Measurements from ENCODE around the gene ZNF580. TPM values are rescaled to one million over a fixed set of nuclear protein-coding genes. Genes with fewer than 3 reads are reported as not detected.

Gene ZNF580
- total and polyA plus RNA-seq, 11 donors = 8.2 to 41.5 (median 21.1) TPM

GRCh38 chr19:55605207-55605636 is 35.6 kb upstream of the ZNF580 start:
- ATAC-seq = peak; percentile 84 to 92 (median 86)
- H3K4me1 ChIP-seq = peaks cover 4 to 46% (median 31%) of the 10 kb centered on the region in 12 donors
- DNase-seq = peak; percentile 98 to 99 (median 99)
- peak overlapping the region; percentile 90 to 98 (median 96) for H3K27ac ChIP-seq
- peak overlapping the region; percentile 72 to 96 (median 83) for H3K4me3 ChIP-seq
- peak in 1 of 2 donors; percentile 53 for TF ChIP-seq POLR2A (IDR thresholded peaks at IDR 0.05)
- TF ChIP-seq CTCF (IDR thresholded peaks at IDR 0.05) = no peak
- peaks cover 0 to 24% (median 10%) of the 10 kb centered on the region in 9 donors for H3K36me3 ChIP-seq
- 0% methylated on average over 25 to 43 of the region's 43 CpGs for WGBS, 4 donors
- no peaks in the 10 kb centered on the region for H3K27me3 ChIP-seq
- intact Hi-C loops (cut with DNase I) = loop anchor here in 6 of 10 donors (2.0 to 10.0 kb wide), 5 partner anchors 28 to 460 kb away; partner anchors contain the start of genes BRSK1 (in 1 of the 6), HSPBP1 (in 1 of the 6) and TNNT1 (in 1 of the 6)
- no peaks in the 10 kb centered on the region for H3K9me3 ChIP-seq

- H3K27ac ChIP-seq = peak within 1 kb of the TSS; percentile 90 to 98 (median 96)
- DNase-seq (peak; percentile 72 to 77 (median 75)), ATAC-seq (peak; percentile 8 to 46 (median 38))
- TF ChIP-seq CTCF (IDR thresholded peaks at IDR 0.05) (peak; percentile 43 to 77 (median 64)), POLR2A (IDR thresholded peaks at IDR 0.05) (no peak)
- no peaks in the 10 kb centered on the region for H3K27me3 ChIP-seq
- H3K4me3 ChIP-seq = peak within 1 kb of the TSS; percentile 72 to 96 (median 83)
- 0 to 1% (median 0%) methylated on average over 22 to 44 of the region's 44 CpGs for WGBS, 4 donors
- intact Hi-C loops (cut with DNase I) = loop anchor here in 7 of 10 donors (1.0 to 10.0 kb wide), 7 partner anchors 17 to 461 kb away; partner anchors contain the start of genes BRSK1 (in 1 of the 7), HSPBP1 (in 1 of the 7) and TNNT1 (in 1 of the 7)
- H3K4me1 ChIP-seq = peaks cover 4 to 49% (median 32%) of the 10 kb centered on the region in 12 donors
- peaks cover 0 to 26% (median 13%) of the 10 kb centered on the region in 9 donors for H3K36me3 ChIP-seq
- no peaks in the 10 kb centered on the region for H3K9me3 ChIP-seq
Measured at GRCh38 chr19:55605637-55606470, 34.9 kb upstream of the ZNF580 start, which contains the start of gene ZNF865. Gene ZNF865 (plus strand): TSS chr19:55605647. CDS start chr19:55613619, 7,972 bp downstream.

- Histone ChIP-seq H3K36me3 (peaks cover 0 to 26% (median 13%) of the 10 kb centered on the region in 9 donors), H3K4me1 (peaks cover 0 to 49% (median 32%) of the 10 kb centered on the region in 12 donors), H3K27ac (peak overlapping the region in 11 of 12 donors; percentile 90 to 98 (median 97)), H3K9me3 (no peaks in the 10 kb centered on the region), H3K4me3 (peak overlapping the region in 11 of 12 donors; percentile 72 to 96 (median 79)), H3K27me3 (no peaks in the 10 kb centered on the region)
- DNase-seq (no peak), ATAC-seq (no peak)
- WGBS, 4 donors = 18 to 20% (median 20%) methylated on average over 12 of the region's 12 CpGs
- TF ChIP-seq CTCF (IDR thresholded peaks at IDR 0.05) = peak in 1 of 12 donors; percentile 5
- no peak for TF ChIP-seq POLR2A (IDR thresholded peaks at IDR 0.05)
- intact Hi-C loops (cut with DNase I) = loop anchor here in 5 of 10 donors (1.0 to 10.0 kb wide), 6 partner anchors 16 to 462 kb away; partner anchors contain the start of genes BRSK1 (in 1 of the 5), HSPBP1 (in 1 of the 5) and TNNT1 (in 1 of the 5)
Measured at GRCh38 chr19:55606471-55606787, 34.4 kb upstream of the ZNF580 start.

All from heart left ventricle (tissue), 16 donors.